ENCODE measurements around the gene MYLK4. TPM values are rescaled to one million over a fixed set of nuclear protein-coding genes. Genes with fewer than 3 reads are reported as not detected.
A peak's percentile ranks its signal among the peaks of the same experiment; 100 is the strongest.

The MYLK4 gene
- under 1 TPM; 0.33 to 0.45 (median 0.38) TPM for total RNA-seq

GRCh38 chr6:2750832-2751231 lies at the start of gene MYLK4:
Gene MYLK4 (minus strand): TSS chr6:2750922. CDS start chr6:2749294, 1,628 bp downstream.
- intact Hi-C loops (cut with DNase I), result no loop called here
- WGBS, result 77% methylated on average over 7 of the region's 7 CpGs
- DNase-seq (ENCODE audit: extremely low spot score), result no peak
- Histone ChIP-seq H3K9me3 (no peaks in the 10 kb centered on the region), H3K4me3 (peak within 1 kb of the TSS in 2 of 4 donors; percentile 8 to 9), H3K27me3 (no peaks in the 10 kb centered on the region), H3K27ac (replicated peaks in 1 of 4) (no peak within 1 kb of the TSS), H3K4me1 (peaks cover 0 to 10% (median 7%) of the 10 kb centered on the region in 4 donors), H3K36me3 (no peaks in the 10 kb centered on the region)
- TF ChIP-seq EP300 (IDR thresholded peaks at IDR 0.05) (no peak), POLR2A (IDR thresholded peaks at IDR 0.05; ENCODE audit: low read depth) (no peak), CTCF (IDR thresholded peaks at IDR 0.05) (no peak), POLR2AphosphoS5 (IDR thresholded peaks at IDR 0.05) (no peak)

GRCh38 chr6:2799936-2800527 lies 49.3 kb upstream of the MYLK4 start:
- Histone ChIP-seq H3K4me3 (no peak overlapping the region), H3K9me3 (no peaks in the 10 kb centered on the region), H3K27ac (replicated peaks in 1 of 4) (no peak overlapping the region), H3K4me1 (peaks cover 6 to 21% (median 18%) of the 10 kb centered on the region in 4 donors), H3K27me3 (no peaks in the 10 kb centered on the region), H3K36me3 (peaks cover 0 to 4% (median 0%) of the 10 kb centered on the region in 4 donors)
- intact Hi-C loops (cut with DNase I), result no loop called here
- WGBS, result 78% methylated on average over 11 of the region's 11 CpGs
- TF ChIP-seq EP300 (IDR thresholded peaks at IDR 0.05) (no peak), POLR2A (IDR thresholded peaks at IDR 0.05; ENCODE audit: low read depth) (no peak), CTCF (IDR thresholded peaks at IDR 0.05) (no peak), POLR2AphosphoS5 (IDR thresholded peaks at IDR 0.05) (no peak)
- DNase-seq (ENCODE audit: extremely low spot score), result peak; percentile 85

GRCh38 chr6:2798586-2799134 lies 47.9 kb upstream of the MYLK4 start:
- no peak for TF ChIP-seq EP300 (IDR thresholded peaks at IDR 0.05)
- TF ChIP-seq CTCF (IDR thresholded peaks at IDR 0.05), result no peak
- no peak for TF ChIP-seq POLR2A (IDR thresholded peaks at IDR 0.05; ENCODE audit: low read depth)
- no peak for TF ChIP-seq POLR2AphosphoS5 (IDR thresholded peaks at IDR 0.05)
- Histone ChIP-seq H3K4me1 (peaks cover 9 to 29% (median 21%) of the 10 kb centered on the region in 4 donors), H3K36me3 (peaks cover 0 to 4% (median 0%) of the 10 kb centered on the region in 4 donors), H3K27ac (replicated peaks in 1 of 4) (no peak overlapping the region), H3K27me3 (no peaks in the 10 kb centered on the region), H3K4me3 (no peak overlapping the region), H3K9me3 (no peaks in the 10 kb centered on the region)
- intact Hi-C loops (cut with DNase I), result no loop called here
- DNase-seq (ENCODE audit: extremely low spot score), result peak; percentile 70
- WGBS, result 80% methylated on average over 11 of the region's 11 CpGs

GRCh38 chr6:2797564-2798031 lies 46.9 kb upstream of the MYLK4 start:
- peaks cover 0 to 4% (median 0%) of the 10 kb centered on the region in 4 donors for H3K36me3 ChIP-seq
- peaks cover 15 to 34% (median 28%) of the 10 kb centered on the region in 4 donors for H3K4me1 ChIP-seq
- H3K9me3 ChIP-seq, result no peaks in the 10 kb centered on the region
- no peak overlapping the region for H3K4me3 ChIP-seq
- peak; percentile 90 for DNase-seq (ENCODE audit: extremely low spot score)
- intact Hi-C loops (cut with DNase I), result no loop called here
- WGBS, result 33% methylated on average over 3 of the region's 3 CpGs
- no peaks in the 10 kb centered on the region for H3K27me3 ChIP-seq
- peak overlapping the region in 1 of 4 donors; percentile 2 for H3K27ac ChIP-seq (replicated peaks in 1 of 4)
- no peak for TF ChIP-seq EP300 (IDR thresholded peaks at IDR 0.05)
- peak in 1 of 2 donors; percentile 9 for TF ChIP-seq POLR2AphosphoS5 (IDR thresholded peaks at IDR 0.05)
- no peak for TF ChIP-seq CTCF (IDR thresholded peaks at IDR 0.05)
